H9 (cell line): ENCODE results near the gene DHDH. TPM values are rescaled to one million over a fixed set of nuclear protein-coding genes. Genes with fewer than 3 reads are reported as not detected.

Source experiments
- DNase-seq: peaks from one replicate; pipeline ENCODE4 v3.0.0-alpha.2; 2017
- H2AFZ ChIP-seq: one replicate; pipeline ENCODE4 v1.6.1; 2013; ENCODE audit warnings: mild to moderate bottlenecking, low read length, control low read depth, moderate library complexity
- H2AK5ac ChIP-seq: 2 replicates; pipeline ENCODE4 v1.6.1; 2013; ENCODE audit warnings: low read length, control low read depth, mixed read lengths; ENCODE audit not compliant: insufficient read length
- H2BK120ac ChIP-seq: one replicate; pipeline ENCODE4 v1.6.1; 2013; ENCODE audit warnings: low read depth, mild to moderate bottlenecking, low read length, control low read depth, inconsistent platforms; ENCODE audit not compliant: poor library complexity, severe bottlenecking
- H2BK12ac ChIP-seq: 2 replicates; pipeline ENCODE4 v1.6.1; 2013; ENCODE audit warnings: low read length, control low read depth, mixed read lengths, low read depth; ENCODE audit not compliant: insufficient read length
- H2BK15ac ChIP-seq: 2 replicates; pipeline ENCODE4 v1.6.1; 2013; ENCODE audit warnings: low read depth, low read length, control low read depth
- H2BK20ac ChIP-seq: one replicate; pipeline ENCODE4 v1.6.1; 2013; ENCODE audit warnings: low read depth, mild to moderate bottlenecking, low read length, control low read depth, inconsistent platforms; ENCODE audit not compliant: poor library complexity, severe bottlenecking
- H2BK5ac ChIP-seq: 2 replicates; pipeline ENCODE4 v1.6.1; 2013; ENCODE audit warnings: low read length, control low read depth, mixed read lengths; ENCODE audit not compliant: insufficient read length
- H3K14ac ChIP-seq: 2 replicates; pipeline ENCODE4 v1.6.1; 2013; ENCODE audit warnings: low read length, control low read depth; ENCODE audit not compliant: insufficient read depth
- H3K18ac ChIP-seq: 2 replicates; pipeline ENCODE4 v1.6.1; 2013; ENCODE audit warnings: low read depth, mild to moderate bottlenecking, mixed read lengths, low read length, control low read depth; ENCODE audit not compliant: insufficient read length
- H3K23ac ChIP-seq: 2 replicates; pipeline ENCODE4 v1.6.1; 2013; ENCODE audit warnings: low read length, control low read depth, mixed read lengths, low read depth; ENCODE audit not compliant: insufficient read length
- H3K23me2 ChIP-seq: 2 replicates; pipeline ENCODE4 v1.6.1; 2013; ENCODE audit warnings: low read depth, mild to moderate bottlenecking, mixed read lengths, low read length, control low read depth; ENCODE audit not compliant: insufficient read length, poor library complexity, severe bottlenecking
- H3K27ac ChIP-seq: 2 replicates; pipeline ENCODE4 v1.5.1; 2013; ENCODE audit warnings: low read length, control low read depth, mixed read lengths, low read depth; ENCODE audit not compliant: insufficient read length
- H3K27me3 ChIP-seq: 2 replicates; pipeline ENCODE4 v1.6.1; 2013; ENCODE audit warnings: low read length, control low read depth, inconsistent platforms; ENCODE audit not compliant: insufficient read depth
- H3K4ac ChIP-seq: 2 replicates; pipeline ENCODE4 v1.6.1; 2013; ENCODE audit warnings: low read depth, mild to moderate bottlenecking, control low read depth, inconsistent platforms, low read length, moderate library complexity
- H3K4me1 ChIP-seq: 2 replicates; pipeline ENCODE4 v1.6.1; 2013; ENCODE audit warnings: low read length, control low read depth, inconsistent platforms; ENCODE audit not compliant: insufficient read depth
- H3K4me2 ChIP-seq: 2 replicates; pipeline ENCODE4 v1.6.1; 2013; ENCODE audit warnings: low read length, control low read depth, mixed read lengths; ENCODE audit not compliant: insufficient read length, insufficient read depth
- H3K56ac ChIP-seq: 2 replicates; pipeline ENCODE4 v1.6.1; 2013; ENCODE audit warnings: low read depth, mild to moderate bottlenecking, mixed read lengths, low read length, control low read depth; ENCODE audit not compliant: insufficient read length
- H3K79me1 ChIP-seq: 2 replicates; pipeline ENCODE4 v1.6.1; 2013; ENCODE audit warnings: low read depth, mild to moderate bottlenecking, moderate library complexity, low read length, control low read depth, inconsistent platforms; ENCODE audit not compliant: insufficient read depth, poor library complexity, severe bottlenecking
- H3K79me2 ChIP-seq: 2 replicates; pipeline ENCODE4 v1.6.1; 2013; ENCODE audit warnings: low read length, control low read depth, inconsistent platforms; ENCODE audit not compliant: insufficient read depth
- H3K9ac ChIP-seq: 2 replicates; pipeline ENCODE4 v1.6.1; 2013; ENCODE audit warnings: low read length, control low read depth, mixed read lengths; ENCODE audit not compliant: insufficient read length; ENCODE audit errors: extremely low read depth
- H3K9me3 ChIP-seq: one replicate; pipeline ENCODE4 v1.6.1; 2013; ENCODE audit warnings: low read depth, low read length, inconsistent platforms; ENCODE audit not compliant: control insufficient read depth
- H3T11ph ChIP-seq: one replicate; pipeline ENCODE4 v1.6.1; 2013; ENCODE audit warnings: mild to moderate bottlenecking, low read length, control low read depth, inconsistent platforms
- H4K20me1 ChIP-seq: one replicate; pipeline ENCODE4 v1.6.1; 2013; ENCODE audit not compliant: control insufficient read depth, insufficient read length, insufficient read depth
- H4K5ac ChIP-seq: 2 replicates; pipeline ENCODE4 v1.6.1; 2013; ENCODE audit warnings: low read depth, mild to moderate bottlenecking, mixed read lengths, low read length, control low read depth; ENCODE audit not compliant: insufficient read length
- H4K8ac ChIP-seq: replicated peaks from 2 replicates; pipeline ENCODE4 v1.6.1; 2013; ENCODE audit warnings: low read length, control low read depth, mixed read lengths, low read depth; ENCODE audit not compliant: insufficient read length
- H4K91ac ChIP-seq: 2 replicates; pipeline ENCODE4 v1.6.1; 2013; ENCODE audit warnings: low read depth, mild to moderate bottlenecking, moderate library complexity, mixed read lengths, low read length, control low read depth; ENCODE audit not compliant: insufficient read length
- H3K27ac Mint-ChIP-seq, 3 experiments: 2 replicates in 2 of 3; 3 replicates in 1 of 3; pipeline ENCODE4 v1.8.0; 2020 to 2021; ENCODE audit warnings: mixed read lengths in 3 of 3, mild to moderate bottlenecking in 1 of 3, moderate library complexity in 1 of 3
- H3K27me3 Mint-ChIP-seq: 2 replicates; pipeline ENCODE4 v1.8.0; 2021; ENCODE audit warnings: low read depth, mild to moderate bottlenecking, moderate library complexity, mixed read lengths
- H3K36me3 Mint-ChIP-seq, 3 experiments: 2 replicates in 2 of 3; 3 replicates in 1 of 3; pipeline ENCODE4 v1.8.0; 2020 to 2021; ENCODE audit warnings: low read depth in 3 of 3, mixed read lengths in 3 of 3; ENCODE audit not compliant: insufficient read depth in 1 of 3
- H3K4me1 Mint-ChIP-seq, 2 experiments: 2 replicates each; pipeline ENCODE4 v1.8.0; 2020; ENCODE audit warnings: mixed read lengths in 2 of 2
- H3K4me3 Mint-ChIP-seq, 2 experiments: 2 replicates in 1 of 2; 3 replicates in 1 of 2; pipeline ENCODE4 v1.8.0; 2020 to 2021; ENCODE audit warnings: mild to moderate bottlenecking in 2 of 2, mixed read lengths in 2 of 2, moderate library complexity in 1 of 2
- H3K9me3 Mint-ChIP-seq, 2 experiments: 2 replicates in 1 of 2; 3 replicates in 1 of 2; pipeline ENCODE4 v1.8.0; 2020; ENCODE audit warnings: mild to moderate bottlenecking in 2 of 2, mixed read lengths in 2 of 2, moderate library complexity in 1 of 2
- CTCF ChIP-seq: fragments of 200-600 bp; sonication (generic); conservative IDR thresholded peaks from 3 replicates; pipeline ENCODE4 v1.8.0; 2021; ENCODE audit warnings: antibody characterized with exemption, mild to moderate bottlenecking
- WGBS: extraction: QIAGEN DNeasy Blood & Tissue Kit; methylation state at CpG from one replicate; pipeline ENCODE4 v1.1.7; 2013; ENCODE audit warnings: missing lambda C conversion rate, low lambda C conversion rate, mixed read lengths; ENCODE audit not compliant: insufficient read length; ENCODE audit errors: extremely low coverage; 5-methylcytosine and 5-hydroxymethylcytosine counted together
- total RNA-seq: library from RNA; stranded (reverse); gene quantifications from 2 replicates; pipeline ENCODE4 v1.2.1, GENCODE V29; 2021

The DHDH gene
- total RNA-seq, 1 experiment from 2014 or later, result 2.0 TPM

GRCh38 chr19:48968179-48968661 is 34.7 kb downstream of the DHDH start:
- Mint-ChIP-seq H3K9me3 (peaks cover 0 to 5% of the 10 kb centered on the region in 2 experiments; a peak in 1 of 5 replicates), H3K4me3 (peak overlapping the region in 1 of 2 experiments; percentile 44; a peak in 1 of 5 replicates), H3K27me3 (peaks cover 2% of the 10 kb centered on the region; the same call in 1 of the 2 replicates), H3K36me3 (peaks cover 36 to 54% (median 52%) of the 10 kb centered on the region in 3 experiments; a peak in 6 of 7 replicates), H3K27ac (peak overlapping the region in 2 of 3 experiments; percentile 50 to 66; a peak in 2 of 7 replicates), H3K4me1 (peaks cover 26 to 43% of the 10 kb centered on the region in 2 experiments)
- no peak for TF ChIP-seq CTCF
- no peak overlapping the region for H3K27ac ChIP-seq
- DNase-seq, result no peak
- no peak overlapping the region for H2BK15ac ChIP-seq
- H3T11ph ChIP-seq, result no peak overlapping the region
- no peak overlapping the region for H4K8ac ChIP-seq
- no peak overlapping the region for H4K5ac ChIP-seq
- no peaks in the 10 kb centered on the region for H3K79me1 ChIP-seq
- no peak overlapping the region for H2BK20ac ChIP-seq
- no peak overlapping the region for H2BK5ac ChIP-seq
- no peak overlapping the region for H2BK12ac ChIP-seq
- no peak overlapping the region for H3K4ac ChIP-seq
- no peak overlapping the region for H2BK120ac ChIP-seq
- no peak overlapping the region for H3K23ac ChIP-seq
- H3K56ac ChIP-seq, result no peak overlapping the region
- H3K14ac ChIP-seq, result no peak overlapping the region
- no peaks in the 10 kb centered on the region for H3K27me3 ChIP-seq
- no CpG with 5 or more reads among the region's 4 CpGs for WGBS
- no peak overlapping the region for H4K91ac ChIP-seq
- H3K4me2 ChIP-seq, result no peak overlapping the region
- H2AK5ac ChIP-seq, result no peak overlapping the region
- H3K23me2 ChIP-seq, result peaks cover 14% of the 10 kb centered on the region
- H3K9me3 ChIP-seq, result no peaks in the 10 kb centered on the region
- H2AFZ ChIP-seq, result no peak overlapping the region
- H4K20me1 ChIP-seq, result peaks cover 3% of the 10 kb centered on the region
- no peaks in the 10 kb centered on the region for H3K79me2 ChIP-seq
- H3K9ac ChIP-seq, result no peak overlapping the region
- H3K4me1 ChIP-seq, result no peaks in the 10 kb centered on the region
- no peak overlapping the region for H3K18ac ChIP-seq
